ENCODE measurements around the gene CLMN. TPM values are rescaled to one million over a fixed set of nuclear protein-coding genes. Genes with fewer than 3 reads are reported as not detected.
A peak's percentile ranks its signal among the peaks of the same experiment; 100 is the strongest.

CLMN gene
- 9.0 TPM for total RNA-seq
- long read RNA-seq, full-length matches to known transcripts = 6 of 11 reads
- long read RNA-seq, partial matches to known transcripts = 3 of 11 reads
- long read RNA-seq, other reads (novel, unspliced or antisense) = 2 of 11 reads

GRCh38 chr14:95319312-95320077 is at the start of gene CLMN:
CLMN (minus strand) TSS chr14:95319908; CDS start chr14:95319792, 116 bp downstream.
- ATAC-seq (ENCODE audit: poor library complexity) (peak; percentile 75), DNase-seq (peak; percentile 55)
- intact Hi-C loops (cut with DNase I) = no loop called here

- DNase-seq (no peak), ATAC-seq (ENCODE audit: poor library complexity) (no peak)
- intact Hi-C loops (cut with DNase I) = no loop called here
These were observed 45.7 kb upstream of the CLMN start for GRCh38 chr14:95365401-95365800.

- ATAC-seq (ENCODE audit: poor library complexity) (no peak), DNase-seq (no peak)
- intact Hi-C loops (cut with DNase I) = no loop called here
These were observed 44.9 kb upstream of the CLMN start for GRCh38 chr14:95364481-95365209.

- intact Hi-C loops (cut with DNase I) = no loop called here
- DNase-seq (no peak), ATAC-seq (ENCODE audit: poor library complexity) (no peak)
These were observed 43.8 kb upstream of the CLMN start for GRCh38 chr14:95363468-95363954.

GRCh38 chr14:95362138-95362494 is 42.4 kb upstream of the CLMN start:
- intact Hi-C loops (cut with DNase I) = no loop called here
- DNase-seq = no peak
- no peak for ATAC-seq (ENCODE audit: poor library complexity)

GRCh38 chr14:95361373-95362137 is 41.8 kb upstream of the CLMN start:
- intact Hi-C loops (cut with DNase I) = no loop called here
- DNase-seq = no peak
- ATAC-seq (ENCODE audit: poor library complexity) = peak; percentile 69

GRCh38 chr14:95360828-95361227 is 41.1 kb upstream of the CLMN start:
- intact Hi-C loops (cut with DNase I) = no loop called here
- ATAC-seq (ENCODE audit: poor library complexity) (no peak), DNase-seq (no peak)

GRCh38 chr14:95359994-95360826 is 40.5 kb upstream of the CLMN start:
- intact Hi-C loops (cut with DNase I) = no loop called here
- peak; percentile 60 for ATAC-seq (ENCODE audit: poor library complexity)
- DNase-seq = peak; percentile 52

- DNase-seq = no peak
- intact Hi-C loops (cut with DNase I) = no loop called here
- ATAC-seq (ENCODE audit: poor library complexity) = peak; percentile 67
These were observed 36.6 kb upstream of the CLMN start for GRCh38 chr14:95356245-95356869.

GRCh38 chr14:95355422-95355821 is 35.7 kb upstream of the CLMN start:
- intact Hi-C loops (cut with DNase I) = no loop called here
- no peak for DNase-seq
- ATAC-seq (ENCODE audit: poor library complexity) = peak; percentile 27

- ATAC-seq (ENCODE audit: poor library complexity) = peak; percentile 50
- intact Hi-C loops (cut with DNase I) = no loop called here
- no peak for DNase-seq
These were observed 35.1 kb upstream of the CLMN start for GRCh38 chr14:95354834-95355233.

- intact Hi-C loops (cut with DNase I) = no loop called here
- ATAC-seq (ENCODE audit: poor library complexity) (no peak), DNase-seq (no peak)
These were observed 34.0 kb upstream of the CLMN start for GRCh38 chr14:95353664-95354063.

- intact Hi-C loops (cut with DNase I) = no loop called here
- no peak for ATAC-seq (ENCODE audit: poor library complexity)
- no peak for DNase-seq
These were observed 33.3 kb upstream of the CLMN start for GRCh38 chr14:95353007-95353406.

GRCh38 chr14:95352481-95352880 is 32.8 kb upstream of the CLMN start:
- ATAC-seq (ENCODE audit: poor library complexity) = no peak
- intact Hi-C loops (cut with DNase I) = no loop called here
- DNase-seq = no peak

GRCh38 chr14:95349241-95349640 is 29.5 kb upstream of the CLMN start:
- DNase-seq (no peak), ATAC-seq (ENCODE audit: poor library complexity) (no peak)
- intact Hi-C loops (cut with DNase I) = no loop called here

- no peak for ATAC-seq (ENCODE audit: poor library complexity)
- no peak for DNase-seq
- intact Hi-C loops (cut with DNase I) = no loop called here
These were observed 28.8 kb upstream of the CLMN start for GRCh38 chr14:95348395-95349080.

- intact Hi-C loops (cut with DNase I) = no loop called here
- DNase-seq = no peak
- no peak for ATAC-seq (ENCODE audit: poor library complexity)
These were observed 27.1 kb upstream of the CLMN start for GRCh38 chr14:95346820-95347219.

All from Right ventricle myocardium superior (tissue), 1 donor.